ENCODE results near the gene PKP3.

- TF ChIP-seq, protein P1, sequence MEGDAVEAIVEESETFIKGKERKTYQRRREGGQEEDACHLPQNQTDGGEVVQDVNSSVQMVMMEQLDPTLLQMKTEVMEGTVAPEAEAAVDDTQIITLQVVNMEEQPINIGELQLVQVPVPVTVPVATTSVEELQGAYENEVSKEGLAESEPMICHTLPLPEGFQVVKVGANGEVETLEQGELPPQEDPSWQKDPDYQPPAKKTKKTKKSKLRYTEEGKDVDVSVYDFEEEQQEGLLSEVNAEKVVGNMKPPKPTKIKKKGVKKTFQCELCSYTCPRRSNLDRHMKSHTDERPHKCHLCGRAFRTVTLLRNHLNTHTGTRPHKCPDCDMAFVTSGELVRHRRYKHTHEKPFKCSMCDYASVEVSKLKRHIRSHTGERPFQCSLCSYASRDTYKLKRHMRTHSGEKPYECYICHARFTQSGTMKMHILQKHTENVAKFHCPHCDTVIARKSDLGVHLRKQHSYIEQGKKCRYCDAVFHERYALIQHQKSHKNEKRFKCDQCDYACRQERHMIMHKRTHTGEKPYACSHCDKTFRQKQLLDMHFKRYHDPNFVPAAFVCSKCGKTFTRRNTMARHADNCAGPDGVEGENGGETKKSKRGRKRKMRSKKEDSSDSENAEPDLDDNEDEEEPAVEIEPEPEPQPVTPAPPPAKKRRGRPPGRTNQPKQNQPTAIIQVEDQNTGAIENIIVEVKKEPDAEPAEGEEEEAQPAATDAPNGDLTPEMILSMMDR (IDR thresholded peaks at IDR 0.05), result no peak
- TF ChIP-seq POLR2A (IDR thresholded peaks at IDR 0.05) (no peak), POLR2AphosphoS5 (IDR thresholded peaks at IDR 0.05) (no peak), EP300 (IDR thresholded peaks at IDR 0.05) (no peak)
Observed at GRCh38 chr11:413120-414081, 19.4 kb downstream of the PKP3 start.

Data from stomach (tissue), 4 donors.